Breast epithelium (tissue), 4 donors: Measurements from ENCODE around the gene GNG8. TPM values are rescaled to one million over a fixed set of nuclear protein-coding genes. Genes with fewer than 3 reads are reported as not detected.

Source experiments
- DNase-seq, 2 donors: peaks; one replicate each; pipeline ENCODE4 v3.0.0-alpha.2; 2019; ENCODE audit warnings: low spot score in 2 of 2
- H3K27ac ChIP-seq, 2 donors: fragments of 200-600 bp; sonication (generic) in 1 of 2; one replicate each; pipeline ENCODE4 v1.5.1; 2016 to 2019; ENCODE audit warnings: mild to moderate bottlenecking in 1 of 2
- H3K27me3 ChIP-seq, 2 donors: fragments of 200-600 bp; sonication (generic) in 1 of 2; one replicate each; pipeline versions ENCODE4 v1.5.1 to v1.6.0; 2017 to 2019; ENCODE audit warnings: control low read depth in 1 of 2, mild to moderate bottlenecking in 1 of 2
- H3K36me3 ChIP-seq: fragments of 200-600 bp; one replicate; pipeline ENCODE4 v1.5.1; 2019
- H3K4me1 ChIP-seq, 2 donors: fragments of 200-600 bp; sonication (generic); one replicate each; pipeline ENCODE4 v1.5.1; 2016 to 2019; ENCODE audit warnings: control low read depth in 1 of 2
- H3K4me3 ChIP-seq, 3 donors: fragments of 200-600 bp; sonication (generic); 1 replicate in 2 of 3; 2 replicates in 1 of 3; pipeline ENCODE4 v1.5.1; 2016 to 2019; ENCODE audit warnings: mild to moderate bottlenecking in 3 of 3, moderate library complexity in 2 of 3
- H3K9me3 ChIP-seq, 2 donors: fragments of 200-600 bp; sonication (generic) in 1 of 2; one replicate each; pipeline ENCODE4 v1.5.1; 2016 to 2019; ENCODE audit warnings: control low read depth in 1 of 2
- POLR2A ChIP-seq: fragments of 450-650 bp; IDR thresholded peaks from one replicate; pipeline ENCODE4 v1.6.1; 2016; ENCODE audit warnings: antibody characterized with exemption, mild to moderate bottlenecking, moderate library complexity
- POLR2AphosphoS5 ChIP-seq, 3 donors: sonication (generic); formaldehyde crosslinking; IDR thresholded peaks; one replicate each; pipeline ENCODE4 v1.6.1; 2017; ENCODE audit warnings: antibody characterized with exemption in 3 of 3
- intact Hi-C: fragments of 100-400 bp; cut with DNase I; formaldehyde crosslinking; loops from one replicate; pipeline ENCODE4 v1.15.1; 2023; ENCODE audit warnings: low total_unique reads
- total RNA-seq, 3 donors: library from RNA; depleted of rRNA; stranded (reverse); fragments of >200 nt; gene quantifications; one replicate each; pipeline ENCODE4 v1.1.0, GENCODE V29; 2016
- TF ChIP-seq, protein P1 (sequence below), 3 donors: fragments of 450-650 bp; IDR thresholded peaks; one replicate each; pipeline ENCODE4 v1.5.1; 2016 to 2017; ENCODE audit warnings: antibody characterized with exemption in 3 of 3, mild to moderate bottlenecking in 3 of 3, moderate library complexity in 3 of 3

The GNG8 gene
- total RNA-seq, 3 donors from 2014 or later = not detected

DNA sequence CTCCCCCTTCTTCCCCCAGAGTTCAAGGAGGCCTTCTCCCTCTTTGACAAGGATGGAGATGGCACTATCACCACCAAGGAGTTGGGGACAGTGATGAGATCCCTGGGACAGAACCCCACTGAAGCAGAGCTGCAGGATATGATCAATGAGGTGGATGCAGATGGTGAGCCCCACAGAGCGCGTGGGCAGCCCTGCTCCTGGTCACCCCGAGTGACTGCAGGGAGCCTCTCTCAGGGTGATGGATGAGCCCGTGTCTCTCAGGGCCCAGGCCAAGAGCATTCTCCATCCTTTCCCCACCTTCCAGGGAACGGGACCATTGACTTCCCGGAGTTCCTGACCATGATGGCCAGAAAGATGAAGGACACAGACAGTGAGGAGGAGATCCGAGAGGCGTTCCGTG lies 27.8 kb downstream of the GNG8 start:
- DNase-seq = peak in 1 of 2 donors; percentile 30
- TF ChIP-seq POLR2A (no peak), POLR2AphosphoS5 (IDR thresholded peaks at IDR 0.05) (no peak)
- TF ChIP-seq, protein P1, sequence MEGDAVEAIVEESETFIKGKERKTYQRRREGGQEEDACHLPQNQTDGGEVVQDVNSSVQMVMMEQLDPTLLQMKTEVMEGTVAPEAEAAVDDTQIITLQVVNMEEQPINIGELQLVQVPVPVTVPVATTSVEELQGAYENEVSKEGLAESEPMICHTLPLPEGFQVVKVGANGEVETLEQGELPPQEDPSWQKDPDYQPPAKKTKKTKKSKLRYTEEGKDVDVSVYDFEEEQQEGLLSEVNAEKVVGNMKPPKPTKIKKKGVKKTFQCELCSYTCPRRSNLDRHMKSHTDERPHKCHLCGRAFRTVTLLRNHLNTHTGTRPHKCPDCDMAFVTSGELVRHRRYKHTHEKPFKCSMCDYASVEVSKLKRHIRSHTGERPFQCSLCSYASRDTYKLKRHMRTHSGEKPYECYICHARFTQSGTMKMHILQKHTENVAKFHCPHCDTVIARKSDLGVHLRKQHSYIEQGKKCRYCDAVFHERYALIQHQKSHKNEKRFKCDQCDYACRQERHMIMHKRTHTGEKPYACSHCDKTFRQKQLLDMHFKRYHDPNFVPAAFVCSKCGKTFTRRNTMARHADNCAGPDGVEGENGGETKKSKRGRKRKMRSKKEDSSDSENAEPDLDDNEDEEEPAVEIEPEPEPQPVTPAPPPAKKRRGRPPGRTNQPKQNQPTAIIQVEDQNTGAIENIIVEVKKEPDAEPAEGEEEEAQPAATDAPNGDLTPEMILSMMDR (IDR thresholded peaks at IDR 0.05) = no peak
- Histone ChIP-seq H3K36me3 (no peaks in the 10 kb centered on the region), H3K27ac (no peak overlapping the region), H3K4me1 (peaks cover 2 to 9% of the 10 kb centered on the region in 2 donors), H3K4me3 (no peak overlapping the region), H3K27me3 (no peaks in the 10 kb centered on the region), H3K9me3 (no peaks in the 10 kb centered on the region)
- intact Hi-C loops = no loop called here

DNA sequence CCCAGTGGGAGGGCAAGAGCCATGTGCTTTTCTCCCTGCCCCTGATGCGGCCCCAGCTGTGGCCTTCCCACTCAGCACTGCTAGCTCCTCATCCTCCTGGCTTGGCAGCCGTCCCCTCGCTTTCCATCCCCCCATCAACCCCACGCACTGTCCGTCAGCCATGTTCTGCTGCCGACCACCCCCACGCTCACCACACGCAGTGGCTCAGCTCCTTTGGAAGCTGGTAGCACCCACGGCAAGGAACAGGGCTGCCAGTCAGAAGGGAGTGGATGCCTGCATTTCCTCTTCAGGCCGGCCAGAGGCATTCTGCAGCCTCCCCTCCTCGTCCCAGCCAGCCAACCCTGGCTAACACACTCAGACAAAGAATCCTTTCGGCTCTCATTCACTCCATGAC lies 28.6 kb downstream of the GNG8 start:
- DNase-seq = peak in 1 of 2 donors; percentile 22
- no peaks in the 10 kb centered on the region for H3K9me3 ChIP-seq
- TF ChIP-seq POLR2AphosphoS5 (IDR thresholded peaks at IDR 0.05) (no peak), POLR2A (no peak)
- TF ChIP-seq, protein P1 (IDR thresholded peaks at IDR 0.05) = no peak
- H3K4me3 ChIP-seq = no peak overlapping the region
- H3K27me3 ChIP-seq = no peaks in the 10 kb centered on the region
- intact Hi-C loops = no loop called here
- peaks cover 7 to 16% of the 10 kb centered on the region in 2 donors for H3K4me1 ChIP-seq
- H3K36me3 ChIP-seq = no peaks in the 10 kb centered on the region
- H3K27ac ChIP-seq = peak overlapping the region in 1 of 2 donors; percentile 58

DNA sequence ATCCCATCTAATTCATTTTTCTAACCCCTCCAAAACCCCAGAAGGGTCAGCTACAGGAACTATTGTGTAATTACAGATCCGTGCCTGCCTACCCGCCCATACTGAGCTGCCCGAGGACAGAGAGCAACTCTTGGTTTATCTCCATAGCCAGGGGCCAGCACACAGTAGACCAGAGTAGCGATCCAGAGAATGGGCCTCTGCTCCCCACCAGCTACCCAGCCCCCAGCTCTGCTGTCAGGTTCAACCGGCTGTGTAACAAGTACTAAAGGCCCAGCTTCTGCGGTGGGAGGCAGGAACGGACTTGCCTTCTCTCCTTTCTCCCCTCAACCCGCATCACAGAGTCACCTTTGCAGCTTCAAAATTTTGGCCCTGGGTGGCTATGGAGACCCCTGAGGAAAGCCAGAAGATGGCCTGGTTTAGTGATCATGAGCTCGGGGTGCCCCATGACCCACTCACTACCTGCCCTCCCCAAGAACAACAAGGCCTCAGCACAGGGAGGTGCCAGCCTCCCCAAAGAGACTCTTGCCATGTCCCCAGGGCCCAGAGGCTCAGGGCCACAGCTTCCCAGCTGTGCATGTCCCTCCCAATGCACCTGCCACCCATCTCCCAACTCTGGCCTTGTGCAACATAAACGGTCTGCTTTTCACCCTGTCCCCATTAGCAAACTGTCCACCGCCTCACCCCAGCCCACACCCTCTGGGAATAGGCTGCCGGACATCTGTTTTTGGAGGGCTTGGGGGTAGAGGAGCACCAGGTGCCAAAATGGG lies 29.1 kb downstream of the GNG8 start:
- no peaks in the 10 kb centered on the region for H3K36me3 ChIP-seq
- DNase-seq = no peak
- intact Hi-C loops = no loop called here

DNA sequence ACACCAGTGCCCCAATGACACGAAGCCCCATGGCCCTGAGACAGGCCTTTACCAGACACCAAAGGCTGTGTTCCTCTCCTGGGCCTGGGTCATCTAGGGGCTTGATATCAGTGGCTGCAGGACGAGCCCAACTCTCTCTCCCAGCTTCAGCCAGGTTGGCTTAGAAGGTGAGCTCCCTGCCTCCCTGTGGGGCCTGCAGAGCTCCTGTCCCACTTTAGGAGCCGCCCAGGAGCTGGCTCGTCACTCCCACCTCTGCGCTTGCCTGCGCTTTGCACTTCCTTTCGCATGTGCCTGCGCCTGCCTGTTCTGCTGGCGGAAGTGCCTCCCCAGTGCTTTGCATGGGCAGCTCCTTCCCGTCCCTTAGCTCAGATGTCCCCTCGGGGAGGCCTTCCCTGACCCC lies 30.0 kb downstream of the GNG8 start:
- intact Hi-C loops = no loop called here
- Histone ChIP-seq H3K4me1 (peaks cover 7 to 20% of the 10 kb centered on the region in 2 donors), H3K36me3 (no peaks in the 10 kb centered on the region)

More for the DNA sequence above, 29.1 kb downstream of the GNG8 start:
- no peaks in the 10 kb centered on the region for H3K27me3 ChIP-seq
- no peaks in the 10 kb centered on the region for H3K9me3 ChIP-seq
- H3K27ac ChIP-seq = peak overlapping the region in 1 of 2 donors; percentile 58
- H3K4me1 ChIP-seq = peaks cover 7 to 20% of the 10 kb centered on the region in 2 donors
- H3K4me3 ChIP-seq = no peak overlapping the region
- TF ChIP-seq POLR2A (no peak), POLR2AphosphoS5 (IDR thresholded peaks at IDR 0.05) (no peak)
- TF ChIP-seq, protein P1 (IDR thresholded peaks at IDR 0.05) = no peak

DNA sequence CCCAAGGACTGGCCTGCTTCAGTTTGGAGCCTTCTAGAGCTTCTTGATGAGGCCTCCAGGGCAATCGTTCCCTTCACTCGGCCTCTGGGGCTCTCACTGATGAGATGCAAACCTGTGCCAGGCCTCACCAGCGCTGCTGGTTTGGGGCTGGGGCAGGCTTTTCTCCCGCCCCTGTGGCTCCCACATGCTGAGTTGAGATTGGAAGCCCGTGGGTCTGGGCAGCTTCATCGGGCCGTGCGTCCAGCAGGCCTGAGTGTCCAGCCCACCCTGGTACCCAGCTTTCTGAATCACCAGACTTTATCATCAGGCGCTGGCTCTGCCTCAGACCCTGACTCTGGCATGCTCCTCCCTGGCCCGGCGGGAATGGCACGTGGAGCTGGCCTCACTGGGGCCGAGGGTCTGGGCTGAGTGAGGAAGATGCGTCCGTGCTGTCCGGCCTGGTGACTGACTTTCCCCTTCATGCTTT lies 30.6 kb downstream of the GNG8 start:
- no peaks in the 10 kb centered on the region for H3K9me3 ChIP-seq
- peak overlapping the region in 1 of 2 donors; percentile 59 for H3K27ac ChIP-seq
- TF ChIP-seq POLR2AphosphoS5 (IDR thresholded peaks at IDR 0.05) (no peak), POLR2A (no peak)
- TF ChIP-seq, protein P1 (IDR thresholded peaks at IDR 0.05) = no peak
- DNase-seq = peak in 1 of 2 donors; percentile 40
- H3K4me1 ChIP-seq = peaks cover 7 to 20% of the 10 kb centered on the region in 2 donors
- no peaks in the 10 kb centered on the region for H3K27me3 ChIP-seq
- intact Hi-C loops = no loop called here
- no peak overlapping the region for H3K4me3 ChIP-seq
- H3K36me3 ChIP-seq = no peaks in the 10 kb centered on the region

More for the DNA sequence above, 30.0 kb downstream of the GNG8 start:
- Histone ChIP-seq H3K27me3 (no peaks in the 10 kb centered on the region), H3K9me3 (no peaks in the 10 kb centered on the region), H3K27ac (peak overlapping the region in 1 of 2 donors; percentile 59), H3K4me3 (no peak overlapping the region)
- TF ChIP-seq POLR2AphosphoS5 (IDR thresholded peaks at IDR 0.05) (no peak), POLR2A (no peak)
- peak in 1 of 2 donors; percentile 46 for DNase-seq
